GM19238 (cell line): Measurements from ENCODE around the gene FAM107B.
"Not testable (repeated sequence)": the region's sequence is repeated elsewhere in the genome, so short reads cannot be mapped to it uniquely, and the experiment has no call there.

Experiments
- DNase-seq: peaks from one replicate; pipeline ENCODE4 v3.0.0; 2011; ENCODE audit warnings: low spot score; ENCODE audit not compliant: insufficient read length

FAM107B gene

GRCh38 chr10:14639637-14640036 is 135.1 kb downstream of the FAM107B start:
- no peak for DNase-seq

GRCh38 chr10:14635043-14635710 is 139.5 kb downstream of the FAM107B start:
- DNase-seq, result no peak

- not testable (repeated sequence) for DNase-seq
Observed at GRCh38 chr10:14634572-14634971, 140.1 kb downstream of the FAM107B start.

- DNase-seq, result no peak
Observed at GRCh38 chr10:14625765-14626525, 148.8 kb downstream of the FAM107B start.

GRCh38 chr10:14625192-14625631 is 149.5 kb downstream of the FAM107B start:
- no peak for DNase-seq

- DNase-seq, result no peak
Observed at GRCh38 chr10:14624600-14624999, 150.1 kb downstream of the FAM107B start.

- DNase-seq, result no peak
Observed at GRCh38 chr10:14623931-14624330, 150.8 kb downstream of the FAM107B start.

GRCh38 chr10:14621037-14621436 is 153.7 kb downstream of the FAM107B start:
- DNase-seq, result no peak

- no peak for DNase-seq
Observed at GRCh38 chr10:14618674-14619073, 156.0 kb downstream of the FAM107B start.

- no peak for DNase-seq
Observed at GRCh38 chr10:14617852-14618251, 156.8 kb downstream of the FAM107B start.

- DNase-seq, result no peak
Observed at GRCh38 chr10:14616955-14617730, 157.6 kb downstream of the FAM107B start.

GRCh38 chr10:14616465-14616864 is 158.2 kb downstream of the FAM107B start:
- DNase-seq, result no peak

GRCh38 chr10:14613588-14613920 is 161.1 kb downstream of the FAM107B start:
- no peak for DNase-seq

- no peak for DNase-seq
Observed at GRCh38 chr10:14612873-14613587, 161.7 kb downstream of the FAM107B start.

- DNase-seq, result no peak
Observed at GRCh38 chr10:14611968-14612693, 162.6 kb downstream of the FAM107B start.

GRCh38 chr10:14609178-14609577 is 165.5 kb downstream of the FAM107B start:
- no peak for DNase-seq

GRCh38 chr10:14608381-14609001 is 166.2 kb downstream of the FAM107B start:
- DNase-seq, result no peak

- DNase-seq, result no peak
Observed at GRCh38 chr10:14606633-14607032, 168.1 kb downstream of the FAM107B start.

GRCh38 chr10:14605231-14605925 is 169.3 kb downstream of the FAM107B start:
- DNase-seq, result no peak
